Ovary (tissue), 9 donors: ENCODE results near the gene TSPEAR. TPM values are rescaled to one million over a fixed set of nuclear protein-coding genes. Genes with fewer than 3 reads are reported as not detected.

Source experiments
- DNase-seq, 5 donors: peaks; one replicate each; pipeline ENCODE4 v3.0.0-alpha.2; 2019 to 2020
- H3K27ac ChIP-seq, 2 donors: fragments of 200-600 bp; one replicate each; pipeline versions ENCODE4 v1.5.1 to v1.8.0; 2019 to 2022
- H3K27me3 ChIP-seq: fragments of 200-600 bp; one replicate; pipeline ENCODE4 v1.8.0; 2022
- H3K36me3 ChIP-seq: fragments of 200-600 bp; sonication (generic); one replicate; pipeline ENCODE4 v1.5.1; 2019
- H3K4me1 ChIP-seq: one replicate; pipeline ENCODE4 v1.8.1; 2013; ENCODE audit warnings: mild to moderate bottlenecking, moderate library complexity; ENCODE audit not compliant: insufficient read depth
- H3K4me3 ChIP-seq: fragments of 200-600 bp; sonication (generic); one replicate; pipeline ENCODE4 v1.5.1; 2017
- H3K9me3 ChIP-seq, 2 donors: fragments of 200-600 bp in 1 of 2; sonication (generic) in 1 of 2; one replicate each; pipeline versions ENCODE4 v1.5.1 to v1.8.1; 2013 to 2019; ENCODE audit warnings: mild to moderate bottlenecking in 1 of 2, moderate library complexity in 1 of 2
- EP300 ChIP-seq: sonication (generic); formaldehyde crosslinking; IDR thresholded peaks from one replicate; pipeline ENCODE4 v1.6.1; 2017; ENCODE audit warnings: antibody characterized with exemption
- POLR2A ChIP-seq: fragments of 450-650 bp; IDR thresholded peaks from one replicate; pipeline ENCODE4 v1.6.1; 2017; ENCODE audit warnings: antibody characterized with exemption, mild to moderate bottlenecking, moderate library complexity
- WGBS, 3 donors: extraction: QIAGEN DNeasy Blood & Tissue Kit in 1 of 3; methylation state at CpG; one replicate each; pipeline versions ENCODE4 v1.1.5 to v1.1.7; 2013 to 2017; 5-methylcytosine and 5-hydroxymethylcytosine counted together
- intact Hi-C, 4 donors: fragments of 100-400 bp; cut with DNase I; formaldehyde crosslinking; loops; one replicate each; pipeline versions ENCODE4 v1.11.0 to v1.15.1; 2022 to 2023
- polyA plus RNA-seq, 2 donors: library from polyadenylated mRNA; stranded (reverse); fragments of 200-250 nt in 1 of 2; fragments of 350-450 nt in 1 of 2; fragmentation: Illumina TruSeq in 1 of 2; extraction: RNeasy Lipid Tissue Mini Kit (QIAGEN cat#74804) in 1 of 2; gene quantifications; one replicate each; pipeline ENCODE4 v1.2.3, GENCODE V29; 2013 to 2014
- total RNA-seq, 7 donors: library from RNA; depleted of rRNA in 2 of 7; stranded (reverse); fragments of >200 nt in 2 of 7; fragmentation: NEBNext Ultra II Directional in 3 of 7; extraction: Animal tissue kit (Norgen Biotek cat#: 25700) in 3 of 7; gene quantifications; one replicate each; pipeline versions ENCODE4 v1.1.0 to v1.2.4, GENCODE V29; 2016 to 2023
- TF ChIP-seq, protein P1 (sequence below), 3 donors: fragments of 450-650 bp in 2 of 3; fragments of 200-600 bp in 1 of 3; IDR thresholded peaks; one replicate each; pipeline versions ENCODE4 v1.5.1 to v1.8.0; 2016 to 2022; ENCODE audit warnings: antibody characterized with exemption in 3 of 3, mild to moderate bottlenecking in 1 of 3
- donor health status: DM: no; HTN: no; CAD: no; lungs with moderate emphysema.
- donor health status: DM: no; HTN: no; CAD: no.
- donor health status: Bipolar disorder and iron deficiency.
- donor health status: DM: yes; HTN: yes; CAD: no.
- donor health status: DM: no; HTN: no; CAD: no.
- donor health status: DM: yes; HTN: yes; CAD: no.

TSPEAR gene
- total and polyA plus RNA-seq, 9 donors: 0.07 to 0.27 (median 0.11) TPM; not detected in 4

DNA sequence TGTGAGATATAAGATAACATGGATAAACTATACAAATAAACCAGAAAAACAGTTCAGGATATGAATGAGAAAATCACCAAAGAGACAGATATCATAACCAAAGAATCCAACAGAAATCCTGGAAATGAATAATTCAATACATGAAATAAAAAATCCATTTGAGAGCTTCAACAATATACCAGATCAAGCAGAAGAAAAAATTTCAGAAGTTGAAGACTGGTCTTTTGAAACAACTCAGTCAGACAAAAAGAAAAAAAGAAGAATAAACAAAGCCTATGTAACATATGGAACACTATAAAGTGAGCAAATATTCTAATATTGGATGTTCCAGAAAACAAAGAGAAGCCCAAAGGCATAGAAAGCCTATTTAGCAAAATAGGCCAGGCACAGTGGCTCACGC lies 39.5 kb downstream of the TSPEAR start:
- Histone ChIP-seq H3K9me3 (no peaks in the 10 kb centered on the region), H3K4me1 (no peaks in the 10 kb centered on the region), H3K27ac (no peak overlapping the region), H3K4me3 (no peak overlapping the region), H3K36me3 (no peaks in the 10 kb centered on the region), H3K27me3 (no peaks in the 10 kb centered on the region)
- 90 to 97% (median 96%) methylated on average over 1 of the region's 1 CpG for WGBS, 3 donors
- TF ChIP-seq, protein P1, sequence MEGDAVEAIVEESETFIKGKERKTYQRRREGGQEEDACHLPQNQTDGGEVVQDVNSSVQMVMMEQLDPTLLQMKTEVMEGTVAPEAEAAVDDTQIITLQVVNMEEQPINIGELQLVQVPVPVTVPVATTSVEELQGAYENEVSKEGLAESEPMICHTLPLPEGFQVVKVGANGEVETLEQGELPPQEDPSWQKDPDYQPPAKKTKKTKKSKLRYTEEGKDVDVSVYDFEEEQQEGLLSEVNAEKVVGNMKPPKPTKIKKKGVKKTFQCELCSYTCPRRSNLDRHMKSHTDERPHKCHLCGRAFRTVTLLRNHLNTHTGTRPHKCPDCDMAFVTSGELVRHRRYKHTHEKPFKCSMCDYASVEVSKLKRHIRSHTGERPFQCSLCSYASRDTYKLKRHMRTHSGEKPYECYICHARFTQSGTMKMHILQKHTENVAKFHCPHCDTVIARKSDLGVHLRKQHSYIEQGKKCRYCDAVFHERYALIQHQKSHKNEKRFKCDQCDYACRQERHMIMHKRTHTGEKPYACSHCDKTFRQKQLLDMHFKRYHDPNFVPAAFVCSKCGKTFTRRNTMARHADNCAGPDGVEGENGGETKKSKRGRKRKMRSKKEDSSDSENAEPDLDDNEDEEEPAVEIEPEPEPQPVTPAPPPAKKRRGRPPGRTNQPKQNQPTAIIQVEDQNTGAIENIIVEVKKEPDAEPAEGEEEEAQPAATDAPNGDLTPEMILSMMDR (IDR thresholded peaks at IDR 0.05): no peak
- TF ChIP-seq EP300 (no peak), POLR2A (no peak)
- no peak for DNase-seq
- intact Hi-C loops: no loop called here

DNA sequence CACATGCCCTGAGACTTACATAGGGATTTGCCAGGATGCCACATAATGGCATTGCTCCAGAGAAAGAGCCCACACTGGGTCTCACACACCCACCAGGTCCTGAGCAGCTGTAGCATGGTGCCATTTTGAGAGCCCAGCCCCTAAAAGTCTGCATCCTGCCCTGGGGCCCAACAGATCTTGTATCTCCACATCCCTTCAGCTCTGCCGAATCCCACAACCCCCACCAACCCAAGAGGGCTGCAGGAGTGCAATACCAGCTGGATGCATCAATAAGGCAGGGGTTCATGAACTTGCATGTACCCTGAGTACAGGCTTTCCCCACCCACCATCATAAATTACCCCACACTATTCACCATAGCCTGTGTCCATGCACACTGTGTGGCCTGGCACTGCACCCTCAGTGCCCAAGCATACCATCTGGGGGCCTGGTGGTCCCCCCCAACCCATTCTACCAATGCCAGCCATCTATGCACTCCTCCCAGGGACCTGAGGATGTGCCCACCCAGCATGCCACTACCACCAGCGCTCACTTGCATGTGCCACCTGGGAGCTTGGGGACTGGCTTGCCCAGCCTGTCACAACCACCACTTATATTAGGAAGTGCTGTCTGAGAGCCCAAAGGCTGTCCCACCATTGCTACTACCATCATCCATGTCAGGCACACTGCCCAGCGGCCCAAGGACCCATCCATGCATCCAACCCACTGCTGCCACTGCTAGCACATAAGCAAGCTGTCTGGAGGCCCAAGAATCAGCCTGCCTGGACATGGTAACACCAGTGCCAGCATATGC lies 40.5 kb downstream of the TSPEAR start:
- Histone ChIP-seq H3K4me3 (no peak overlapping the region), H3K4me1 (no peaks in the 10 kb centered on the region), H3K27me3 (no peaks in the 10 kb centered on the region), H3K9me3 (no peaks in the 10 kb centered on the region), H3K27ac (no peak overlapping the region), H3K36me3 (no peaks in the 10 kb centered on the region)
- TF ChIP-seq, protein P1 (IDR thresholded peaks at IDR 0.05): no peak
- TF ChIP-seq POLR2A (no peak), EP300 (no peak)
- intact Hi-C loops: no loop called here
- DNase-seq: no peak
- 57 to 83% (median 83%) methylated on average over 3 of the region's 3 CpGs for whole genome bisulfite sequencing, 3 donors

DNA sequence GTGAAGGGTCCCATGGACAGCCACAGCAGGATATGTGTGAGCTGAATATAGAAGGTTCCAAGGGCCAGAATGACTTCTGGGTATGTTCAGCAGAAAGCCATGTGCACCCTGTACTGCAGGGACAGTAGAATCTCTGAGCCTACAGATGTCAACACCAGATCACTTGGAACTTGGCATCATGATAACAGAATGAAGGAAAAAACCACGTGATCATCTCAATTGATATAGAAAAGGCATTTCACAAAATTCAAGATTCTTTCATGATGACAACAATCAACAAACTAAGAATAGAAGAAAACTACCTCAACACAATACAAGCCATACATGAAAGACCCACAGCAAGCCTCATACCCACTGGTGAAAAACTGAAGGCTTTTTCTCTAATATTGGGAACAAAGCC lies 43.8 kb downstream of the TSPEAR start:
- intact Hi-C loops: no loop called here
- Histone ChIP-seq H3K36me3 (no peaks in the 10 kb centered on the region), H3K27ac (no peak overlapping the region), H3K27me3 (no peaks in the 10 kb centered on the region), H3K4me3 (no peak overlapping the region), H3K4me1 (no peaks in the 10 kb centered on the region), H3K9me3 (no peaks in the 10 kb centered on the region)
- no peak for DNase-seq
- TF ChIP-seq EP300 (no peak), POLR2A (no peak)
- TF ChIP-seq, protein P1 (IDR thresholded peaks at IDR 0.05): no peak
- WGBS, 3 donors: 63 to 80% (median 80%) methylated on average over 1 of the region's 1 CpG

DNA sequence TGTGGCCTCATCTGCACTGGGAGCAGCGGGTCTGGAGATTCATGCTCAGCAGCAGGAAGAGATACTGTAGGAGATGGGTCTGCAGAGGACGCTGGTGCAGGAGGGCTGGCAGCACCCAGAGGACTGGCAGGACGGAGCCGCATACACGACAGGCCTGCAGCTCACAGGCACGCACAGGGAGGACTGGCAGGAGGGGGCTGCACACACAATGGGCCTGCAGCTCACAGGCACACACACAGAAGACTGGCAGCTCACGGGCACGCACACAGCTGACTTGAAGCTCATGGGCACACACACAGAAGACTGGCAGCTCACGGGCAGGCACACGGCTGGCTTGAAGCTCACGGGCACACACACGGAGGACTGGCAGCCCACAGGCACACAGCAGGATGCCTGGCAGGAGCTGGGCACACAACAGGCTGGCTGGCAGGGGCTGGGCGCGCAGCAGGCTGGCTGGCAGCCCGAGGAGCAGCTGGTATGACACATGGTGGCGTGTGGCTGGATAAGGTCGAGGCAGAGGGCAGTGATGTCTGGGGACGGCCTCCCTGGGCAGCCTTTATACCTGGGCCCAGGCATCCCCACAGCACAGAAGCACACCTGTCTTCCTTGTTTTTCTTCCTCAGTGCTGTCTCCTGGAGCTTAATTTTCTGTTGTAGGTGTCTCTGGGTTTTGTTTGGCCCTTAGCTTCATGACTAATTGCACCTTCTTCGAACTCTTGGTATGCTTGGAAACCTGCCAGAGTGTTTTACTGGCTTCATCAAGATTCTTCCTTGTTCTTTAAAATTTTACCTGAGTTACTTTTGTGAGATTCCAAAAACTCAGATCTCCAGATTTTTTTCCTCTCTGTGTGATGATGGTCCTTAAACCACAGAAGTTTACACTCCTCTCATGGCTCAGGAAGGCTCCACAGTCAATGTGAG lies 44.7 kb downstream of the TSPEAR start, which contains the start of gene KRTAP12-2:
Gene KRTAP12-2, minus strand, starts transcription at position 527 of the 920 bp plus-strand sequence. Its CDS starts 41 bp downstream, at position 486.
- TF ChIP-seq EP300 (no peak), POLR2A (no peak)
- TF ChIP-seq, protein P1 (IDR thresholded peaks at IDR 0.05): no peak
- intact Hi-C loops: no loop called here
- no peaks in the 10 kb centered on the region for H3K4me1 ChIP-seq
- no peak for DNase-seq
- no peak within 1 kb of the TSS for H3K27ac ChIP-seq
- no peak within 1 kb of the TSS for H3K4me3 ChIP-seq
- 62 to 81% (median 78%) methylated on average over 19 of the region's 19 CpGs for WGBS, 3 donors
- no peaks in the 10 kb centered on the region for H3K9me3 ChIP-seq
- no peaks in the 10 kb centered on the region for H3K27me3 ChIP-seq
- H3K36me3 ChIP-seq: no peaks in the 10 kb centered on the region
